ENCODE measurements around the gene TTLL11.

Gene TTLL11

GRCh38 chr9:121943463-121943862, 149.6 kb downstream of the TTLL11 start:
- H3K36me3 ChIP-seq, result no peaks in the 10 kb centered on the region
- H3K4me1 ChIP-seq (ENCODE audit: control insufficient read depth in 1 of 2, insufficient read depth in 1 of 2, low read depth in 1 of 2, low read length in 1 of 2), result no peaks in the 10 kb centered on the region
- peaks cover 7% of the 10 kb centered on the region for H3K27me3 ChIP-seq
- H3K4me3 ChIP-seq (ENCODE audit: low read depth in 1 of 2, low read length in 1 of 2), result no peak overlapping the region
- H3K9me3 ChIP-seq, result no peaks in the 10 kb centered on the region
- H3K27ac ChIP-seq, result no peak overlapping the region
- TF ChIP-seq, protein P1, sequence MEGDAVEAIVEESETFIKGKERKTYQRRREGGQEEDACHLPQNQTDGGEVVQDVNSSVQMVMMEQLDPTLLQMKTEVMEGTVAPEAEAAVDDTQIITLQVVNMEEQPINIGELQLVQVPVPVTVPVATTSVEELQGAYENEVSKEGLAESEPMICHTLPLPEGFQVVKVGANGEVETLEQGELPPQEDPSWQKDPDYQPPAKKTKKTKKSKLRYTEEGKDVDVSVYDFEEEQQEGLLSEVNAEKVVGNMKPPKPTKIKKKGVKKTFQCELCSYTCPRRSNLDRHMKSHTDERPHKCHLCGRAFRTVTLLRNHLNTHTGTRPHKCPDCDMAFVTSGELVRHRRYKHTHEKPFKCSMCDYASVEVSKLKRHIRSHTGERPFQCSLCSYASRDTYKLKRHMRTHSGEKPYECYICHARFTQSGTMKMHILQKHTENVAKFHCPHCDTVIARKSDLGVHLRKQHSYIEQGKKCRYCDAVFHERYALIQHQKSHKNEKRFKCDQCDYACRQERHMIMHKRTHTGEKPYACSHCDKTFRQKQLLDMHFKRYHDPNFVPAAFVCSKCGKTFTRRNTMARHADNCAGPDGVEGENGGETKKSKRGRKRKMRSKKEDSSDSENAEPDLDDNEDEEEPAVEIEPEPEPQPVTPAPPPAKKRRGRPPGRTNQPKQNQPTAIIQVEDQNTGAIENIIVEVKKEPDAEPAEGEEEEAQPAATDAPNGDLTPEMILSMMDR (IDR thresholded peaks at IDR 0.05), result no peak

DNA sequence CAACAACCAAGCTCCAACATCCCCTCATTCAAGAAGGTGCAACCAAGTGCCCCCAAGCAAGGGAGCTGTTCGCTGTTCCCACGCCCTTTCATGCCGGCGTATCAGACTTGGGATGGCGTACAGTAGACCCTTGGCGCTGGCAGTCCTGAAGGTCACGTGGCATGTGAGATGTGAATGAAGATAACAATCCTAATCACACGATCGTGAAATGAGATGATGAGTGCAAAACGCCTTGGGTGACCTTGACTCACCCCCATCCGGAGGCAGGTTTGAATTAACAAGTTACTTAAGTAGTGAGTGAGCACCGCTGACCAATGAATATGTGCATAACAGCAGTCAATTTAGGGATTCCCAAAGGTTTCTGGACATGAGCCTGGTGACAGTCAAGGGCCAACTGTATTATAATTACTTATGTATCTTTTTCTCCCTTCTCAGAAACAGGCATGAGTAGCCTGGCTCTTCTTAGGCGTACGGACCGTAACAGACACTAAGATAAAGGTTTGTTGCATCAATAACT, 150.2 kb downstream of the TTLL11 start:
- H3K27ac ChIP-seq, result no peak overlapping the region
- no peak overlapping the region for H3K4me3 ChIP-seq (ENCODE audit: low read depth in 1 of 2, low read length in 1 of 2)
- no peaks in the 10 kb centered on the region for H3K36me3 ChIP-seq
- no peaks in the 10 kb centered on the region for H3K4me1 ChIP-seq (ENCODE audit: control insufficient read depth in 1 of 2, insufficient read depth in 1 of 2, low read depth in 1 of 2, low read length in 1 of 2)
- no peaks in the 10 kb centered on the region for H3K9me3 ChIP-seq
- peaks cover 7% of the 10 kb centered on the region for H3K27me3 ChIP-seq
- TF ChIP-seq, protein P1 (IDR thresholded peaks at IDR 0.05), result no peak

GRCh38 chr9:121942313-121942712, 150.8 kb downstream of the TTLL11 start:
- Histone ChIP-seq H3K36me3 (no peaks in the 10 kb centered on the region), H3K27me3 (peaks cover 7% of the 10 kb centered on the region), H3K9me3 (no peaks in the 10 kb centered on the region), H3K27ac (no peak overlapping the region), H3K4me3 (ENCODE audit: low read depth in 1 of 2, low read length in 1 of 2) (no peak overlapping the region), H3K4me1 (ENCODE audit: control insufficient read depth in 1 of 2, insufficient read depth in 1 of 2, low read depth in 1 of 2, low read length in 1 of 2) (no peaks in the 10 kb centered on the region)
- TF ChIP-seq, protein P1 (IDR thresholded peaks at IDR 0.05), result no peak

GRCh38 chr9:121939643-121940042, 153.5 kb downstream of the TTLL11 start:
- Histone ChIP-seq H3K36me3 (no peaks in the 10 kb centered on the region), H3K27ac (no peak overlapping the region), H3K4me1 (ENCODE audit: control insufficient read depth in 1 of 2, insufficient read depth in 1 of 2, low read depth in 1 of 2, low read length in 1 of 2) (no peaks in the 10 kb centered on the region), H3K4me3 (ENCODE audit: low read depth in 1 of 2, low read length in 1 of 2) (no peak overlapping the region), H3K9me3 (no peaks in the 10 kb centered on the region), H3K27me3 (peaks cover 7% of the 10 kb centered on the region)
- TF ChIP-seq, protein P1 (IDR thresholded peaks at IDR 0.05), result no peak

- peaks cover 7% of the 10 kb centered on the region for H3K27me3 ChIP-seq
- H3K36me3 ChIP-seq, result no peaks in the 10 kb centered on the region
- TF ChIP-seq, protein P1 (IDR thresholded peaks at IDR 0.05), result no peak
- no peaks in the 10 kb centered on the region for H3K9me3 ChIP-seq
- H3K4me1 ChIP-seq (ENCODE audit: control insufficient read depth in 1 of 2, insufficient read depth in 1 of 2, low read depth in 1 of 2, low read length in 1 of 2), result no peaks in the 10 kb centered on the region
- no peak overlapping the region for H3K4me3 ChIP-seq (ENCODE audit: low read depth in 1 of 2, low read length in 1 of 2)
- no peak overlapping the region for H3K27ac ChIP-seq
Observed at GRCh38 chr9:121938621-121939020, 154.5 kb downstream of the TTLL11 start.

DNA sequence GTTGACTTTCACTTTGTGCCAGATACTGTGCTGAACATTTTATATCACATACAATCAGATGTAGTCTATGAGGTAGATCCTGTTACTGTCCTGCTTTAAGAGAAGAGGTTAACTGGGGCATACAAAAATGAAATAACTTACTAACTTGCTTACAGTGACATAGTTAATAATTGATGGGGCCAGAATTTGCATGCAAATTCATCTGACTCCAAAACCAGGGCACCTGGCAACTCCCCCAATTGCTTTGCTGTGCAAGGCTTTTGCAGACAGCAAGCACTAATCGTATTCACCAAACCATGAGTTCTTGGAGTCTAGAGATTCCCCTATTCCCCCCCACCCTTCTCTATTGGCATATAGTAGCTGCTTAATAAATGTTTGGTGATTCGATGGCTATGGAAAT, 155.9 kb downstream of the TTLL11 start:
- TF ChIP-seq, protein P1 (IDR thresholded peaks at IDR 0.05), result no peak
- Histone ChIP-seq H3K4me1 (ENCODE audit: control insufficient read depth in 1 of 2, insufficient read depth in 1 of 2, low read depth in 1 of 2, low read length in 1 of 2) (no peaks in the 10 kb centered on the region), H3K36me3 (no peaks in the 10 kb centered on the region), H3K27ac (no peak overlapping the region), H3K9me3 (no peaks in the 10 kb centered on the region), H3K27me3 (peaks cover 7% of the 10 kb centered on the region), H3K4me3 (ENCODE audit: low read depth in 1 of 2, low read length in 1 of 2) (no peak overlapping the region)
